ENCODE results near the gene ZSCAN25.

ZSCAN25 gene

DNA sequence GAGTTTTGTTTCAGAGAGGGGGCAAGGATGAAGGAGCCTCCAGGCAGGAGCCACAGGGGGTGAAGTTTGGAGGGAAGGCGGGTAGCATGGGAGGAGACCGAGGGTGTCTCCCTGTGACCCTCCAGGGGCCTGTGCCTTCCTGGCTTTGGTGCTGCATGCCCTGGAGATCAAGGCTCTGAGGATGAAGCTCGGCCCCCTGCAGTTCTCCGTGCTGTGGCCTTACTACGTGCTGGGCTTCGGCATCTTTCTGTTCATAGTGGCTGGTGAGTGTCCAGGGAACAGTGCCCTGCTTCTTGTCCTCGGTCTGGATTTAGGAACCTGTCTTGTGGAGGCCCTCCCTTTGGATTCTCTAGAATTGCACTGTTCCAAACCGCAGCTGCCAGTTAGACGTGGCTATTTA is 9.2 kb upstream of the ZSCAN25 start:
- H3K4me3 ChIP-seq (ENCODE audit: low read depth, low read length): no peak overlapping the region
- no peak for DNase-seq (ENCODE audit: low read depth)
- TF ChIP-seq POLR2A (IDR thresholded peaks at IDR 0.05; ENCODE audit: extremely low read depth, insufficient read length) (no peak), MYC (IDR thresholded peaks at IDR 0.05; ENCODE audit: low read depth, low read length) (no peak)
- TF ChIP-seq, protein P1, sequence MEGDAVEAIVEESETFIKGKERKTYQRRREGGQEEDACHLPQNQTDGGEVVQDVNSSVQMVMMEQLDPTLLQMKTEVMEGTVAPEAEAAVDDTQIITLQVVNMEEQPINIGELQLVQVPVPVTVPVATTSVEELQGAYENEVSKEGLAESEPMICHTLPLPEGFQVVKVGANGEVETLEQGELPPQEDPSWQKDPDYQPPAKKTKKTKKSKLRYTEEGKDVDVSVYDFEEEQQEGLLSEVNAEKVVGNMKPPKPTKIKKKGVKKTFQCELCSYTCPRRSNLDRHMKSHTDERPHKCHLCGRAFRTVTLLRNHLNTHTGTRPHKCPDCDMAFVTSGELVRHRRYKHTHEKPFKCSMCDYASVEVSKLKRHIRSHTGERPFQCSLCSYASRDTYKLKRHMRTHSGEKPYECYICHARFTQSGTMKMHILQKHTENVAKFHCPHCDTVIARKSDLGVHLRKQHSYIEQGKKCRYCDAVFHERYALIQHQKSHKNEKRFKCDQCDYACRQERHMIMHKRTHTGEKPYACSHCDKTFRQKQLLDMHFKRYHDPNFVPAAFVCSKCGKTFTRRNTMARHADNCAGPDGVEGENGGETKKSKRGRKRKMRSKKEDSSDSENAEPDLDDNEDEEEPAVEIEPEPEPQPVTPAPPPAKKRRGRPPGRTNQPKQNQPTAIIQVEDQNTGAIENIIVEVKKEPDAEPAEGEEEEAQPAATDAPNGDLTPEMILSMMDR (IDR thresholded peaks at IDR 0.05; ENCODE audit: low read depth, low read length): no peak
- TF ChIP-seq, protein P2, sequence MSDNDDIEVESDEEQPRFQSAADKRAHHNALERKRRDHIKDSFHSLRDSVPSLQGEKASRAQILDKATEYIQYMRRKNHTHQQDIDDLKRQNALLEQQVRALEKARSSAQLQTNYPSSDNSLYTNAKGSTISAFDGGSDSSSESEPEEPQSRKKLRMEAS (IDR thresholded peaks at IDR 0.05; ENCODE audit: low read depth, low read length): no peak

DNA sequence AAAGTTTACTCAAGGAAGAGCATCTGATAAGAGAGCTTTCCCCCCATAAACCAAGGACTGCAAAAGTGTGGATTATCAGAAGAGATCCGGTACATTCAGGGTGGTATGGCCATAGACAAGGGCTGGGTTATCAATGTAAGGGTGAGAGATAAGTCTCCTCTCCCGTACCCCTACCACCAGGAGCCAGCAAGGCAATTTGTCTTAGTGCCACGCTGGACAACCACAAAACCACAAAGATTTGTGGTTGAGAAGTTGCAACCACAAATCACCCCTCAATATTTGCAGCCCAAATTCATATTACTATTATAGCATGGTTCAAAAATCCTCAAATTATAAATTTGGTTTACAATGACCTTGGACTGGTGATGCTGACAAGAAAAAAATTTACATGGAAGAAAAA is 2.3 kb upstream of the ZSCAN25 start:
- DNase-seq (ENCODE audit: low read depth): peak; percentile 43
- TF ChIP-seq, protein P2 (IDR thresholded peaks at IDR 0.05; ENCODE audit: low read depth, low read length): no peak
- TF ChIP-seq, protein P1 (IDR thresholded peaks at IDR 0.05; ENCODE audit: low read depth, low read length): no peak
- TF ChIP-seq POLR2A (IDR thresholded peaks at IDR 0.05; ENCODE audit: extremely low read depth, insufficient read length) (no peak), MYC (IDR thresholded peaks at IDR 0.05; ENCODE audit: low read depth, low read length) (no peak)
- no peak overlapping the region for H3K4me3 ChIP-seq (ENCODE audit: low read depth, low read length)

DNA sequence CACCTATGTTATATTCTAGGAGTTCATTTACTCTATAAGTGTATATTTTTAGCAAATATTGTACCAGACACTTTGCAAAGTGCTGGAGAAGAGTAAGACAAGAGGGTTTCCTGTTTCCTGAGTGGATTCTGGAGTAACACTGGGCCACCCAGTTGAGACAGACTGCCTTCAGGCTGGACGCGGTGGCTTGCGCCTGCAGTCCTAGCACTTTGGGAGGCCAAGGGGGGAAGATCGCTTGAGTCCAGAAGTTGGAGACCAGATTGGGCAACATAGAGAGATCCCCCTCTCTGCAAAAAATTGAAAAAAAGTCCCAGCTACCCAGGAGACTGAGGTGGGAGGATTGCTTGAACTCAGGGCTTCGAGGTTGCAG is 772 bp upstream of the ZSCAN25 start:
- peak overlapping the region; percentile 92 for H3K4me3 ChIP-seq (ENCODE audit: low read depth, low read length)

DNA sequence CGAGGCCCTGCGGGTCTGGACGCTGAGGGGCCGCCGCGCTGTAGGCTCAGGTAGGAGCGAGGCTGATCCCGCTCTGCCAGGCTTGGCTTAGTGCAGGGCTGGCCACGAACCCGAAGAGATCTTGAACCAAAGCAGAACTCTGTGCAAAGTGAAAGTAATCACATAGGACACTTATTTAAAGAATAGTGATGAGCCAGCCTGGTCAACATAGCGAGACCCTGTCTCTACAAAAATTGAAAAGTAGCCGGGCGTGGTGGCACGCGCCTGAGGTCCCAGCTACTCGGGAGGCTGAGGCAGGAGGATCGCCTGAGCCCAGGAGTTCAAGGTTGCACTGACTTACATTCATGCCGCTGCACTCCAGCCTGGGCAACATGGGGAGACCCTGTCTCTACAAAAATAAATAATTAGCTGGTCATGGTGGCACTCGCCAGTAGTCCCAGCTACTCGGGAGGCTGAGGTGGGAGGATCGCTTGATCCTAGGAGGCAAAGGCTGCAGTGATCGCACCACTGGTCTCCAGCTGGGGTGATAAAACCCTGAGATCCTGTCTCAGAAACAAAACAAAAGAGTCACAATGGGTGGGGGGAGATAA is 541 bp downstream of the ZSCAN25 start:
- DNase-seq (ENCODE audit: low read depth): no peak
- TF ChIP-seq POLR2A (IDR thresholded peaks at IDR 0.05; ENCODE audit: extremely low read depth, insufficient read length) (no peak), MYC (IDR thresholded peaks at IDR 0.05; ENCODE audit: low read depth, low read length) (no peak)
- TF ChIP-seq, protein P1 (IDR thresholded peaks at IDR 0.05; ENCODE audit: low read depth, low read length): no peak
- TF ChIP-seq, protein P2 (IDR thresholded peaks at IDR 0.05; ENCODE audit: low read depth, low read length): no peak
- H3K4me3 ChIP-seq (ENCODE audit: low read depth, low read length): peak overlapping the region; percentile 92

More for the DNA sequence above, 772 bp upstream of the ZSCAN25 start:
- DNase-seq (ENCODE audit: low read depth): no peak
- TF ChIP-seq, protein P2 (IDR thresholded peaks at IDR 0.05; ENCODE audit: low read depth, low read length): no peak
- no peak for TF ChIP-seq POLR2A (IDR thresholded peaks at IDR 0.05; ENCODE audit: extremely low read depth, insufficient read length)
- no peak for TF ChIP-seq MYC (IDR thresholded peaks at IDR 0.05; ENCODE audit: low read depth, low read length)
- TF ChIP-seq, protein P1 (IDR thresholded peaks at IDR 0.05; ENCODE audit: low read depth, low read length): no peak

DNA sequence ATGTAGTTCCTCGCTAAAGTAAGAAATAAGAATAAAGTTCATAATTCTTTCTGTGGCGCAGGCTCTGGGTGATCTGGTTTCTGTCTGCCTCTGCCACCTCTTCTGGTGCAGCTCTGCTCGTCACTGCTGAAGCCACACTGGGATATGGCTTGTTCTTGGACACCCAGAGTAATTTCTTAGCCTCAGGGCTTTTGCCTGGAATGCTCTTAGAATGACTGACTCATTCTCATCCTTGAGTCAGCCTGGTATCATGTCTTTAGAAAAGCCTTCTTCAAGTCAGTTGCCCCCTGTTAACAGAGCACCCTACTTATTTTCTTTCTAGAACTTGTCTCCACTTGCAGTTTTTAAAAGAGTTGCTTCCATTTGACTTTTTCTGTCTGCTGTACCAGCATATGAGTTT is 2.0 kb downstream of the ZSCAN25 start:
- TF ChIP-seq MYC (IDR thresholded peaks at IDR 0.05; ENCODE audit: low read depth, low read length) (no peak), POLR2A (IDR thresholded peaks at IDR 0.05; ENCODE audit: extremely low read depth, insufficient read length) (no peak)
- TF ChIP-seq, protein P1 (IDR thresholded peaks at IDR 0.05; ENCODE audit: low read depth, low read length): no peak
- TF ChIP-seq, protein P2 (IDR thresholded peaks at IDR 0.05; ENCODE audit: low read depth, low read length): no peak
- peak overlapping the region; percentile 2 for H3K4me3 ChIP-seq (ENCODE audit: low read depth, low read length)
- no peak for DNase-seq (ENCODE audit: low read depth)

All from NB4 (cell line).